RWPE2 (cell line): ENCODE measurements around the gene MCTP2.

ENCODE experiments used
- ATAC-seq: fragments of 200-7000 bp; cut with Tn5 transposase; 3 replicates; pipeline ENCODE4 v1.9.1; 2021; ENCODE audit warnings: low read depth
- DNase-seq: peaks from one replicate; pipeline ENCODE4 v3.0.0-alpha.2; 2020; ENCODE audit warnings: low spot score
- H3K27ac ChIP-seq: fragments of 450-650 bp; 2 replicates; pipeline ENCODE4 v1.5.1; 2017; ENCODE audit warnings: mild to moderate bottlenecking; ENCODE audit not compliant: poor library complexity, severe bottlenecking
- H3K27me3 ChIP-seq: fragments of 250-450 bp; sonication (Bioruptor Pico); 2 replicates; pipeline ENCODE4 v1.5.1; 2021; ENCODE audit warnings: mild to moderate bottlenecking, moderate library complexity; ENCODE audit not compliant: insufficient read depth, poor library complexity, severe bottlenecking
- H3K36me3 ChIP-seq: fragments of 250-450 bp; sonication (Bioruptor Pico); 2 replicates; pipeline ENCODE4 v1.5.1; 2020; ENCODE audit warnings: low read depth, mild to moderate bottlenecking, moderate library complexity
- H3K4me1 ChIP-seq: fragments of 250-450 bp; sonication (Bioruptor Pico); 2 replicates; pipeline ENCODE4 v1.5.1; 2021; ENCODE audit warnings: mild to moderate bottlenecking, moderate library complexity; ENCODE audit not compliant: insufficient read depth, poor library complexity, severe bottlenecking
- H3K4me3 ChIP-seq: fragments of 250-450 bp; sonication (Bioruptor Pico); 2 replicates; pipeline ENCODE4 v1.5.1; 2021; ENCODE audit warnings: mild to moderate bottlenecking, moderate library complexity; ENCODE audit not compliant: severe bottlenecking
- H3K9me3 ChIP-seq: fragments of 250-450 bp; sonication (Bioruptor Pico); 2 replicates; pipeline ENCODE4 v1.5.1; 2021; ENCODE audit warnings: mild to moderate bottlenecking, moderate library complexity; ENCODE audit not compliant: severe bottlenecking
- CTCF ChIP-seq: fragments of 450-650 bp; IDR thresholded peaks from one replicate; pipeline ENCODE4 v1.5.1; 2017; ENCODE audit warnings: mild to moderate bottlenecking, moderate library complexity; ENCODE audit not compliant: poor library complexity, severe bottlenecking

The MCTP2 gene

GRCh38 chr15:94272251-94272898 lies 41.0 kb downstream of the MCTP2 start:
- H3K4me1 ChIP-seq = no peaks in the 10 kb centered on the region
- no peak for TF ChIP-seq CTCF
- no peak overlapping the region for H3K27ac ChIP-seq
- ATAC-seq (no peak), DNase-seq (no peak)
- H3K9me3 ChIP-seq = no peaks in the 10 kb centered on the region
- H3K36me3 ChIP-seq = no peaks in the 10 kb centered on the region
- H3K4me3 ChIP-seq = no peak overlapping the region
- no peaks in the 10 kb centered on the region for H3K27me3 ChIP-seq

GRCh38 chr15:94273826-94274225 lies 42.5 kb downstream of the MCTP2 start:
- H3K4me1 ChIP-seq = no peaks in the 10 kb centered on the region
- ATAC-seq (no peak), DNase-seq (no peak)
- no peaks in the 10 kb centered on the region for H3K9me3 ChIP-seq
- H3K36me3 ChIP-seq = no peaks in the 10 kb centered on the region
- no peak for TF ChIP-seq CTCF
- no peak overlapping the region for H3K4me3 ChIP-seq
- H3K27ac ChIP-seq = no peak overlapping the region
- no peaks in the 10 kb centered on the region for H3K27me3 ChIP-seq

GRCh38 chr15:94274745-94275144 lies 43.4 kb downstream of the MCTP2 start:
- TF ChIP-seq CTCF = no peak
- no peaks in the 10 kb centered on the region for H3K4me1 ChIP-seq
- no peaks in the 10 kb centered on the region for H3K36me3 ChIP-seq

GRCh38 chr15:94277485-94277884 lies 46.1 kb downstream of the MCTP2 start:
- TF ChIP-seq CTCF = no peak
- no peak for ATAC-seq

More at GRCh38 chr15:94274745-94275144, 43.4 kb downstream of the MCTP2 start:
- H3K27me3 ChIP-seq = no peaks in the 10 kb centered on the region
- no peak overlapping the region for H3K27ac ChIP-seq
- no peak for ATAC-seq
- no peaks in the 10 kb centered on the region for H3K9me3 ChIP-seq
- DNase-seq = no peak
- no peak overlapping the region for H3K4me3 ChIP-seq

GRCh38 chr15:94279736-94280135 lies 48.4 kb downstream of the MCTP2 start:
- H3K4me3 ChIP-seq = no peak overlapping the region
- no peak for TF ChIP-seq CTCF
- H3K9me3 ChIP-seq = no peaks in the 10 kb centered on the region
- peaks cover 5% of the 10 kb centered on the region; the same call in 1 of the 2 replicates for H3K36me3 ChIP-seq
- DNase-seq (no peak), ATAC-seq (no peak)
- H3K27ac ChIP-seq = no peak overlapping the region
- H3K27me3 ChIP-seq = no peaks in the 10 kb centered on the region
- peaks cover 7% of the 10 kb centered on the region for H3K4me1 ChIP-seq

More at GRCh38 chr15:94277485-94277884, 46.1 kb downstream of the MCTP2 start:
- Histone ChIP-seq H3K4me3 (no peak overlapping the region), H3K4me1 (peaks cover 6% of the 10 kb centered on the region), H3K27ac (no peak overlapping the region), H3K9me3 (no peaks in the 10 kb centered on the region), H3K27me3 (no peaks in the 10 kb centered on the region), H3K36me3 (no peaks in the 10 kb centered on the region)
- DNase-seq = no peak
